ENCODE data around the gene KDSR. TPM values are rescaled to one million over a fixed set of nuclear protein-coding genes. Genes with fewer than 3 reads are reported as not detected.
A peak's percentile ranks its signal among the peaks of the same experiment; 100 is the strongest.

KDSR gene
- total and polyA plus RNA-seq, 2 of the 13 experiments (the other 11 are each of a cell fraction or from before 2014, with no cell fraction given) = 10.4 to 20.9 TPM

DNA sequence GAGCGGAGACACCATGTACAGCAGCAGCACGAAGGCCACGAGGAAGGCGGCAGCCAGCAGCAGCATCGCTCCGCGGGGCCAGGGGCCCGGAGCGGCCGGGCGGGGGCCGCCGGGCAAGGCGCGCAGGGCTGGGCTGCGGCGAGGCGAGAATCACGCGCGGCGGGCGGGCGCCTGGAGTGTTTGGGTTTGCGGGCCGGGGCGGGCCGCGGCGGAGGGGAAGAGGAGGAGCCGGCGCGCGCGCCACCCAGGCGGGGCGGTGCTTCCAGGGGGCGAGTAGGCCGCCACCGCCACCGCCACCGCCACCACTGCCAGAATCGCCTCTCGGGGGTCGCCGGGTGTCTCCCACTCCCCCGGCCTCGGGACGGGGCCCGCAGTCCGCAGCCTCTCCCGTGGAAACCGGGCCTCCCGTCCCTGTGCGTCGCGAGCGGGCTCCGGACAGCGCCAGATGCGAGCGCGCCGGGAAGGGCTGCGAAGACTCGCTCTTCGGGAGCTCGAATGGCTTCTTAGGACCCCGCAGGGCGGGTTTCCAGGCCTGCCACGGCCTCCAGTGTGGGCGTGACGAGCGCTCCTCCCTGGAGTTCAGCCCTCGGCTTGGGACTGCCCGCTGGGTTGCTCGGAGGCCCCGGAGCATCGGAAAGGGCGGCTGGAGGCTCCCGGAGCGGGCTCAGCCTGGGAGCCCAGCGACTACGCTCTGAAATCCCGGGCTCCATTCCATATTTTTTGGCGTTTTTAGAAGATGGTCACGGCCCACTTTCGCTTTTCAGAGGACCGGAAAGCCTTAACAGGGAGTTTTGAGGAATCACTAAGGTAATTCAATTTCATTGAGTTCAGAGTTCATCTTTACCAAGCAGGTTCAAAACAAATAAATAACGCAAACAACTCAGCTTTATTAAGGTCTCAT lies at the start of gene KDSR (continued):
- TF ChIP-seq BHLHE40 (IDR thresholded peaks at IDR 0.05; ENCODE audit: low read length) (peak; percentile 33; the same call in 1 of the 2 replicates), ZNF263 (CRISPR knock-in tag; IDR thresholded peaks at IDR 0.05) (peak; percentile 53), PPARG (CRISPR knock-in tag; conservative IDR thresholded peaks at IDR 0.05) (peak; percentile 22; the same call in 1 of the 2 replicates), FIP1L1 (IDR thresholded peaks at IDR 0.05; ENCODE audit: borderline replicate concordance, insufficient read depth, low read depth, low read length) (peak; percentile 97), ZNF557 (CRISPR knock-in tag; IDR thresholded peaks at IDR 0.05) (0 out of 2 replicates have a peak, but pooled peaks have one; percentile 73), ZSCAN31 (CRISPR knock-in tag; IDR thresholded peaks at IDR 0.05; ENCODE audit: low read depth) (peak; percentile 60; the same call in 1 of the 2 replicates), EP300 (IDR thresholded peaks at IDR 0.05; ENCODE audit: low read depth in 2 of 2, low read length in 2 of 2) (peak in 1 of 2 experiments; percentile 14; a peak in 2 of 4 replicates), EP300 (CRISPR knock-in tag; IDR thresholded peaks at IDR 0.05; ENCODE audit: borderline replicate concordance) (no peak), ESRRA (CRISPR knock-in tag; IDR thresholded peaks at IDR 0.05; ENCODE audit: low read depth) (no peak), ZNF598 (CRISPR knock-in tag; IDR thresholded peaks at IDR 0.05; ENCODE audit: borderline replicate concordance) (0 out of 2 replicates have a peak, but pooled peaks have one; percentile 11), ZNF569 (CRISPR knock-in tag; IDR thresholded peaks at IDR 0.05; ENCODE audit: borderline replicate concordance) (no peak), SYNCRIP (IDR thresholded peaks at IDR 0.05; ENCODE audit: insufficient read depth, low read depth, low read length) (no peak), ZNF253 (CRISPR knock-in tag; IDR thresholded peaks at IDR 0.05; ENCODE audit: borderline replicate concordance) (peak; percentile 57; the same call in 1 of the 2 replicates), ZBTB3 (CRISPR knock-in tag; IDR thresholded peaks at IDR 0.05; ENCODE audit: borderline replicate concordance, low read depth) (0 out of 2 replicates have a peak, but pooled peaks have one; percentile 62), HDAC6 (IDR thresholded peaks at IDR 0.05; ENCODE audit: low read depth, low read length) (no peak), HNF1A (IDR thresholded peaks at IDR 0.05; ENCODE audit: low read depth) (0 out of 2 replicates have a peak, but pooled peaks have one; percentile 31), HNF1A (CRISPR knock-in tag; IDR thresholded peaks at IDR 0.05; ENCODE audit: borderline replicate concordance) (0 out of 2 replicates have a peak, but pooled peaks have one; percentile 28), ARID3A (IDR thresholded peaks at IDR 0.05; ENCODE audit: low read depth, low read length) (peak; percentile 64)
- TF ChIP-seq, protein P1, sequence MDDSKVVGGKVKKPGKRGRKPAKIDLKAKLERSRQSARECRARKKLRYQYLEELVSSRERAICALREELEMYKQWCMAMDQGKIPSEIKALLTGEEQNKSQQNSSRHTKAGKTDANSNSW (CRISPR knock-in tag; IDR thresholded peaks at IDR 0.05; ENCODE audit: borderline replicate concordance) = peak; percentile 53; the same call in 1 of the 2 replicates
- TF ChIP-seq, protein P2, sequence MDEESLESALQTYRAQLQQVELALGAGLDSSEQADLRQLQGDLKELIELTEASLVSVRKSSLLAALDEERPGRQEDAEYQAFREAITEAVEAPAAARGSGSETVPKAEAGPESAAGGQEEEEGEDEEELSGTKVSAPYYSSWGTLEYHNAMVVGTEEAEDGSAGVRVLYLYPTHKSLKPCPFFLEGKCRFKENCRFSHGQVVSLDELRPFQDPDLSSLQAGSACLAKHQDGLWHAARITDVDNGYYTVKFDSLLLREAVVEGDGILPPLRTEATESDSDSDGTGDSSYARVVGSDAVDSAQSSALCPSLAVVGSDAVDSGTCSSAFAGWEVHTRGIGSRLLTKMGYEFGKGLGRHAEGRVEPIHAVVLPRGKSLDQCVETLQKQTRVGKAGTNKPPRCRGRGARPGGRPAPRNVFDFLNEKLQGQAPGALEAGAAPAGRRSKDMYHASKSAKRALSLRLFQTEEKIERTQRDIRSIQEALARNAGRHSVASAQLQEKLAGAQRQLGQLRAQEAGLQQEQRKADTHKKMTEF (CRISPR knock-in tag; IDR thresholded peaks at IDR 0.05) = peak; percentile 92

Measured in HepG2 (cell line).